GM06990 (cell line): ENCODE data around the gene JOSD1.

Experiments
- DNase-seq: peaks from one replicate; pipeline ENCODE4 v3.0.0-alpha.2; 2011; ENCODE audit not compliant: insufficient read length; ENCODE audit errors: extremely low read depth
- H3K27me3 ChIP-seq: replicated peaks from 2 replicates; pipeline ENCODE4 v1.6.0; 2011; ENCODE audit warnings: low read length; ENCODE audit not compliant: control insufficient read depth, insufficient read depth
- H3K36me3 ChIP-seq: 2 replicates; pipeline ENCODE4 v1.5.1; 2011; ENCODE audit warnings: low read length; ENCODE audit not compliant: control insufficient read depth, insufficient read depth
- H3K4me3 ChIP-seq: replicated peaks from 2 replicates; pipeline ENCODE4 v1.5.1; 2011; ENCODE audit warnings: low read depth, mild to moderate bottlenecking, control low read depth, low read length
- TF ChIP-seq, protein P1 (sequence below): IDR thresholded peaks from 2 replicates; pipeline ENCODE4 v1.5.1; 2011; ENCODE audit warnings: low read length, control low read depth, mild to moderate bottlenecking, inconsistent platforms; ENCODE audit not compliant: insufficient read depth, poor library complexity, severe bottlenecking

JOSD1 gene

GRCh38 chr22:38684895-38685294 lies 15.8 kb downstream of the JOSD1 start:
- TF ChIP-seq, protein P1, sequence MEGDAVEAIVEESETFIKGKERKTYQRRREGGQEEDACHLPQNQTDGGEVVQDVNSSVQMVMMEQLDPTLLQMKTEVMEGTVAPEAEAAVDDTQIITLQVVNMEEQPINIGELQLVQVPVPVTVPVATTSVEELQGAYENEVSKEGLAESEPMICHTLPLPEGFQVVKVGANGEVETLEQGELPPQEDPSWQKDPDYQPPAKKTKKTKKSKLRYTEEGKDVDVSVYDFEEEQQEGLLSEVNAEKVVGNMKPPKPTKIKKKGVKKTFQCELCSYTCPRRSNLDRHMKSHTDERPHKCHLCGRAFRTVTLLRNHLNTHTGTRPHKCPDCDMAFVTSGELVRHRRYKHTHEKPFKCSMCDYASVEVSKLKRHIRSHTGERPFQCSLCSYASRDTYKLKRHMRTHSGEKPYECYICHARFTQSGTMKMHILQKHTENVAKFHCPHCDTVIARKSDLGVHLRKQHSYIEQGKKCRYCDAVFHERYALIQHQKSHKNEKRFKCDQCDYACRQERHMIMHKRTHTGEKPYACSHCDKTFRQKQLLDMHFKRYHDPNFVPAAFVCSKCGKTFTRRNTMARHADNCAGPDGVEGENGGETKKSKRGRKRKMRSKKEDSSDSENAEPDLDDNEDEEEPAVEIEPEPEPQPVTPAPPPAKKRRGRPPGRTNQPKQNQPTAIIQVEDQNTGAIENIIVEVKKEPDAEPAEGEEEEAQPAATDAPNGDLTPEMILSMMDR = no peak
- Histone ChIP-seq H3K27me3 (no peaks in the 10 kb centered on the region), H3K4me3 (no peak overlapping the region), H3K36me3 (peaks cover 27% of the 10 kb centered on the region)
- DNase-seq = no peak

- peak; percentile 92 for DNase-seq
- Histone ChIP-seq H3K36me3 (peaks cover 14% of the 10 kb centered on the region), H3K4me3 (peak within 1 kb of the TSS; percentile 72), H3K27me3 (no peaks in the 10 kb centered on the region)
- TF ChIP-seq, protein P1 = peak; percentile 88
Observed at GRCh38 chr22:38681582-38682335, 19.0 kb downstream of the JOSD1 start, which contains the start of gene TOMM22. TSS of gene TOMM22 (plus strand) at chr22:38681957. CDS start at chr22:38681979, 22 bp downstream.

- TF ChIP-seq, protein P1 = no peak
- no peak for DNase-seq
- no peak overlapping the region for H3K4me3 ChIP-seq
- peaks cover 9% of the 10 kb centered on the region for H3K36me3 ChIP-seq
- no peaks in the 10 kb centered on the region for H3K27me3 ChIP-seq
Observed at GRCh38 chr22:38675833-38676232, 24.9 kb downstream of the JOSD1 start.

DNA sequence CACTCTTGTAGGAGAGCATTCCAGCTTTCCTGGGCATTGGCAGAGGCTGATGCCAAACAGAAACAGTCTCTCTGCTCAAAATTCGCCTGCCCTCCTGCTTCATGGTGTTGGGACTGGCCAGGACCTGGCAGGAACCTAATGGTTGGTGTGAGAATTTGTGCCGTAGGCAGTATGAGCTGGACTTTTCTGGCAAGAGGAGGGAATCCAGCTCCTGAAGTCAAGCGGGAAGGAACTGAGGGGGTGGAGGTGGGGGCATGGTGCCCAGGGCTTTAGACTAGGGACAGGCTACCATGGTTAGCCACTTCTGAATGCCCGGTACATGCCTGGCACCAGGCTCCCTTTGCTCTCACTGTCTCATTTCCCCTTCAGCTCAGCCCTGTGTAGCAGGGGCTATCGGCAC lies 25.9 kb downstream of the JOSD1 start:
- TF ChIP-seq, protein P1 = no peak
- no peaks in the 10 kb centered on the region for H3K27me3 ChIP-seq
- H3K4me3 ChIP-seq = no peak overlapping the region
- peaks cover 9% of the 10 kb centered on the region for H3K36me3 ChIP-seq
- DNase-seq = no peak

DNA sequence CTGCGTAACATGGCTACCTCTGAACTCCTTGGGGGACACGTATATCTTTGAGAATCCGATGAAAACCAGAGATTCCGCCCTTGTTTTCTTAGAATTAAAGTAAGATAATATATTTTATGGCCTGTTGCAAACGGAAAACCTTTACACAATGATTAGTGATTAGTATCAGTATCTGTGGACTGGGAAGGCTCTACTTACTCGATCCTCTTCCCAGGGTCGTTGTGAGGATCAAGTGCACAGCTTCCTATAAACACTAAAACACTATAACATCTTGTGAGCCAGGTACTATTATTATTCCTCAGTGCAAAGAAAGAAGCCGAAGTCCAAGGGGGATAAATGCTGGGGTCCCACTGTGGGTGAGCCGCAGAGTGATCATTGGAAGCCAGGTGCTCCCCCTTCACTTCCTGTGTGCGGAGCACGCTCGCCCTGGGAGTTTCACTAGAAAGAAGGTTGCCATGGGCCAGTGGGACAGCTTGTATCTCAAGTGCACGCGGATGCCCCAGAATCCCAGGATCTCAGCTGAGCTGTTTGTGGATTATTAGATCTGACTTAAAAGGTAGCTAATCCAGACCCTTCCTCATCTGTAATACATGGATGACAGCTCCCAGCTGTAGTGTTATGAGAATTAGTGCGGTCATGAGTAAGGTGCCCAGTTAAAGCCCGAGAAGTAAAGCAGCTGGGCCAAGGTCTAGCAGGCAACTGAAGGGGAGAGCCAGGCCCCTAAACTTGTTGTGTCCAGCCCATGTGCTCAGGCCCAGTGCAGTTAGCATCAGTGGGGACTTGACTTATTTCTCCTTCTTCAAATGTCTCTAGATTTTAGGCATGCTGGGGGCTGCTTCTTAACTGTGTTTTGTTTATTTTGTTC lies 43.5 kb downstream of the JOSD1 start:
- Histone ChIP-seq H3K4me3 (peak overlapping the region; percentile 79), H3K36me3 (peaks cover 2% of the 10 kb centered on the region), H3K27me3 (no peaks in the 10 kb centered on the region)
- TF ChIP-seq, protein P1 = no peak
- peak; percentile 29 for DNase-seq
